HepG2 (cell line): ENCODE results near the gene IL17C.

Source experiments
- CC2D1A ChIP-seq: sonication (generic); formaldehyde crosslinking; IDR thresholded peaks from 2 replicates; pipeline ENCODE4 v1.8.1; 2023; ENCODE audit warnings: mild to moderate bottlenecking, missing genetic modification reagents
- POLR2AphosphoS5 ChIP-seq: IDR thresholded peaks from 2 replicates; pipeline ENCODE4 v1.6.1; 2012; ENCODE audit warnings: low read depth, low read length
- PRPF4 ChIP-seq: fragments of 200-400 bp; formaldehyde crosslinking; IDR thresholded peaks from 2 replicates; pipeline ENCODE4 v1.6.1; 2016; ENCODE audit warnings: low read length, low read depth; ENCODE audit not compliant: poor library complexity, severe bottlenecking
- SP140L ChIP-seq: sonication (generic); formaldehyde crosslinking; IDR thresholded peaks from 2 replicates; pipeline ENCODE4 v1.4.0; 2020; ENCODE audit warnings: missing genetic modification reagents, borderline replicate concordance
- THAP11 ChIP-seq: IDR thresholded peaks from 2 replicates; pipeline ENCODE4 v1.6.1; 2016; ENCODE audit warnings: missing biosample characterization, missing genetic modification reagents
- ZNF713 ChIP-seq: sonication (generic); formaldehyde crosslinking; IDR thresholded peaks from 2 replicates; pipeline ENCODE4 v1.4.0; 2020; ENCODE audit warnings: mild to moderate bottlenecking, missing genetic modification reagents
- ZNF720 ChIP-seq: sonication (generic); formaldehyde crosslinking; IDR thresholded peaks from 2 replicates; pipeline ENCODE4 v1.4.0; 2020; ENCODE audit warnings: missing genetic modification reagents
- TF ChIP-seq, protein P1 (sequence below): sonication (generic); formaldehyde crosslinking; IDR thresholded peaks from 2 replicates; pipeline ENCODE4 v1.5.0; 2020; ENCODE audit warnings: mild to moderate bottlenecking, missing genetic modification reagents, moderate library complexity
- TF ChIP-seq, protein P2 (sequence below): sonication (generic); formaldehyde crosslinking; IDR thresholded peaks from 2 replicates; pipeline ENCODE4 v1.4.0; 2020; ENCODE audit warnings: missing genetic modification reagents, borderline replicate concordance

DNA sequence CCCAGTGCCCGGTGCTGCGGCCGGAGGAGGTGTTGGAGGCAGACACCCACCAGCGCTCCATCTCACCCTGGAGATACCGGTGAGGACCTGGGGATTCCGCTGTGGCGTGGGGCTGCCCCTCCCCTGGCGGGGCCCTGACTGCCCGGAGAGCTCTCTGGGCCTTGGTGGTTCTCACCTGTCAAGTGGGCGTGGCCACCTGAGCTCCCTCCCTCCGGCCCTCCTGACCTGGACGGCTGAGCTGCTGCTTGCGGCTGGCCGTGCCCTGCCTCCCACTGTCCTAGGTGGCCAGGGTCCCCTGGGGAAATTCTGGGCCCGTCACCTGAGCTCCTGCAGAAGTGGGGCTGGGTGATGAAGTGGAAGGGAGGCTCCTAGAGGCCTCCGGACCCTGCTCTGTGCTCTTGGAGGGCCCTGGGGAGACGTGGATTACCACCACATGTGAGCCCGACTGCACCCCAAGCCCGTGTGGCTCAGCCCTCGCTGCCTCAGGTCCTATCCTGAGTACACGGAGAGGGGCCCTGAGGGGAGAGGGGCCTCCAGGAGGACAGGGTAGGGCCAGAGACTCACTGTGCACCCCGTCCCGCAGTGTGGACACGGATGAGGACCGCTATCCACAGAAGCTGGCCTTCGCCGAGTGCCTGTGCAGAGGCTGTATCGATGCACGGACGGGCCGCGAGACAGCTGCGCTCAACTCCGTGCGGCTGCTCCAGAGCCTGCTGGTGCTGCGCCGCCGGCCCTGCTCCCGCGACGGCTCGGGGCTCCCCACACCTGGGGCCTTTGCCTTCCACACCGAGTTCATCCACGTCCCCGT, 1.1 kb downstream of the IL17C start:
- TF ChIP-seq SP140L (no peak), PRPF4 (no peak), THAP11 (CRISPR knock-in tag) (no peak), POLR2AphosphoS5 (no peak), CC2D1A (CRISPR knock-in tag) (no peak), ZNF713 (CRISPR knock-in tag) (no peak), ZNF720 (CRISPR knock-in tag) (no peak)
- TF ChIP-seq, protein P1, sequence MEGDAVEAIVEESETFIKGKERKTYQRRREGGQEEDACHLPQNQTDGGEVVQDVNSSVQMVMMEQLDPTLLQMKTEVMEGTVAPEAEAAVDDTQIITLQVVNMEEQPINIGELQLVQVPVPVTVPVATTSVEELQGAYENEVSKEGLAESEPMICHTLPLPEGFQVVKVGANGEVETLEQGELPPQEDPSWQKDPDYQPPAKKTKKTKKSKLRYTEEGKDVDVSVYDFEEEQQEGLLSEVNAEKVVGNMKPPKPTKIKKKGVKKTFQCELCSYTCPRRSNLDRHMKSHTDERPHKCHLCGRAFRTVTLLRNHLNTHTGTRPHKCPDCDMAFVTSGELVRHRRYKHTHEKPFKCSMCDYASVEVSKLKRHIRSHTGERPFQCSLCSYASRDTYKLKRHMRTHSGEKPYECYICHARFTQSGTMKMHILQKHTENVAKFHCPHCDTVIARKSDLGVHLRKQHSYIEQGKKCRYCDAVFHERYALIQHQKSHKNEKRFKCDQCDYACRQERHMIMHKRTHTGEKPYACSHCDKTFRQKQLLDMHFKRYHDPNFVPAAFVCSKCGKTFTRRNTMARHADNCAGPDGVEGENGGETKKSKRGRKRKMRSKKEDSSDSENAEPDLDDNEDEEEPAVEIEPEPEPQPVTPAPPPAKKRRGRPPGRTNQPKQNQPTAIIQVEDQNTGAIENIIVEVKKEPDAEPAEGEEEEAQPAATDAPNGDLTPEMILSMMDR (CRISPR knock-in tag) = no peak
- TF ChIP-seq, protein P2, sequence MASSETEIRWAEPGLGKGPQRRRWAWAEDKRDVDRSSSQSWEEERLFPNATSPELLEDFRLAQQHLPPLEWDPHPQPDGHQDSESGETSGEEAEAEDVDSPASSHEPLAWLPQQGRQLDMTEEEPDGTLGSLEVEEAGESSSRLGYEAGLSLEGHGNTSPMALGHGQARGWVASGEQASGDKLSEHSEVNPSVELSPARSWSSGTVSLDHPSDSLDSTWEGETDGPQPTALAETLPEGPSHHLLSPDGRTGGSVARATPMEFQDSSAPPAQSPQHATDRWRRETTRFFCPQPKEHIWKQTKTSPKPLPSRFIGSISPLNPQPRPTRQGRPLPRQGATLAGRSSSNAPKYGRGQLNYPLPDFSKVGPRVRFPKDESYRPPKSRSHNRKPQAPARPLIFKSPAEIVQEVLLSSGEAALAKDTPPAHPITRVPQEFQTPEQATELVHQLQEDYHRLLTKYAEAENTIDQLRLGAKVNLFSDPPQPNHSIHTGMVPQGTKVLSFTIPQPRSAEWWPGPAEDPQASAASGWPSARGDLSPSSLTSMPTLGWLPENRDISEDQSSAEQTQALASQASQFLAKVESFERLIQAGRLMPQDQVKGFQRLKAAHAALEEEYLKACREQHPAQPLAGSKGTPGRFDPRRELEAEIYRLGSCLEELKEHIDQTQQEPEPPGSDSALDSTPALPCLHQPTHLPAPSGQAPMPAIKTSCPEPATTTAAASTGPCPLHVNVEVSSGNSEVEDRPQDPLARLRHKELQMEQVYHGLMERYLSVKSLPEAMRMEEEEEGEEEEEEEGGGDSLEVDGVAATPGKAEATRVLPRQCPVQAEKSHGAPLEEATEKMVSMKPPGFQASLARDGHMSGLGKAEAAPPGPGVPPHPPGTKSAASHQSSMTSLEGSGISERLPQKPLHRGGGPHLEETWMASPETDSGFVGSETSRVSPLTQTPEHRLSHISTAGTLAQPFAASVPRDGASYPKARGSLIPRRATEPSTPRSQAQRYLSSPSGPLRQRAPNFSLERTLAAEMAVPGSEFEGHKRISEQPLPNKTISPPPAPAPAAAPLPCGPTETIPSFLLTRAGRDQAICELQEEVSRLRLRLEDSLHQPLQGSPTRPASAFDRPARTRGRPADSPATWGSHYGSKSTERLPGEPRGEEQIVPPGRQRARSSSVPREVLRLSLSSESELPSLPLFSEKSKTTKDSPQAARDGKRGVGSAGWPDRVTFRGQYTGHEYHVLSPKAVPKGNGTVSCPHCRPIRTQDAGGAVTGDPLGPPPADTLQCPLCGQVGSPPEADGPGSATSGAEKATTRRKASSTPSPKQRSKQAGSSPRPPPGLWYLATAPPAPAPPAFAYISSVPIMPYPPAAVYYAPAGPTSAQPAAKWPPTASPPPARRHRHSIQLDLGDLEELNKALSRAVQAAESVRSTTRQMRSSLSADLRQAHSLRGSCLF (CRISPR knock-in tag) = no peak
